Transverse colon (tissue), 4 donors: ENCODE results near the gene ZFAND2B. TPM values are rescaled to one million over a fixed set of nuclear protein-coding genes. Genes with fewer than 3 reads are reported as not detected.

Experiments used
- DNase-seq: peaks from one replicate; pipeline ENCODE4 v3.0.0-alpha.2; 2019
- H3K27ac ChIP-seq, 4 donors: fragments of 200-600 bp; sonication (generic); 2 replicates each; pipeline ENCODE4 v1.5.1; 2016 to 2018; ENCODE audit warnings: inconsistent platforms in 4 of 4
- H3K27me3 ChIP-seq: fragments of 200-600 bp; sonication (generic); 2 replicates; pipeline ENCODE4 v1.5.1; 2017; ENCODE audit warnings: inconsistent platforms
- H3K36me3 ChIP-seq, 4 donors: fragments of 200-600 bp; sonication (generic); 2 replicates each; pipeline ENCODE4 v1.5.1; 2017 to 2019; ENCODE audit warnings: inconsistent platforms in 4 of 4
- H3K4me1 ChIP-seq, 4 donors: fragments of 200-600 bp; sonication (generic); 2 replicates each; pipeline ENCODE4 v1.5.1; 2017 to 2020; ENCODE audit warnings: inconsistent platforms in 4 of 4
- H3K4me3 ChIP-seq, 4 donors: fragments of 200-600 bp; sonication (generic); 1 replicate in 1 of 4; 2 replicates in 3 of 4; pipeline versions ENCODE4 v1.5.1 to v1.6.1; 2017 to 2019; ENCODE audit warnings: inconsistent platforms in 4 of 4
- H3K9me3 ChIP-seq, 2 donors: fragments of 200-600 bp; sonication (generic); 2 replicates each; pipeline ENCODE4 v1.5.1; 2017 to 2019; ENCODE audit warnings: inconsistent platforms in 2 of 2
- CTCF ChIP-seq, 5 experiments: fragments of 200-600 bp in 3 of 5; fragments of 450-650 bp in 2 of 5; sonication (generic) in 3 of 5; IDR thresholded peaks; 1 replicate in 2 of 5; 2 replicates in 3 of 5; pipeline ENCODE4 v1.5.1; 2016 to 2017; ENCODE audit warnings: antibody characterized with exemption in 5 of 5, inconsistent platforms in 3 of 5, mild to moderate bottlenecking in 2 of 5, moderate library complexity in 1 of 5
- EP300 ChIP-seq: sonication (generic); formaldehyde crosslinking; IDR thresholded peaks from one replicate; pipeline ENCODE4 v1.6.1; 2017; ENCODE audit warnings: antibody characterized with exemption, low read depth
- POLR2A ChIP-seq: fragments of 450-650 bp; IDR thresholded peaks from one replicate; pipeline ENCODE4 v1.6.1; 2016; ENCODE audit warnings: antibody characterized with exemption, mild to moderate bottlenecking, moderate library complexity
- POLR2AphosphoS5 ChIP-seq, 3 donors: sonication (generic); formaldehyde crosslinking; IDR thresholded peaks; one replicate each; pipeline ENCODE4 v1.6.1; 2016; ENCODE audit warnings: antibody characterized with exemption in 3 of 3
- WGBS, 2 donors: methylation state at CpG; one replicate each; pipeline ENCODE4 v1.1.5; 2018; ENCODE audit warnings: low coverage in 1 of 2; 5-methylcytosine and 5-hydroxymethylcytosine counted together
- in situ Hi-C, 4 donors: fragments of 200-750 bp; cut with MboI; loops; one replicate each; pipeline versions ENCODE4 v1.15.0 to v1.15.1; 2017; ENCODE audit warnings: low sequenced_read_pairs in 3 of 4, low pct_ligation_motif_present in 1 of 4, low pct_unique_long_range_greater_than_20kb in 1 of 4
- intact Hi-C: fragments of 100-400 bp; cut with DNase I; formaldehyde crosslinking; loops from one replicate; pipeline ENCODE4 v1.15.1; 2023; ENCODE audit warnings: low total_unique reads
- total RNA-seq, 4 donors: library from RNA; depleted of rRNA; stranded (reverse); fragments of >200 nt; gene quantifications; one replicate each; pipeline ENCODE4 v1.1.0, GENCODE V29; 2016

Gene ZFAND2B
- total RNA-seq, 4 donors from 2014 or later: 90.2 to 156 (median 119) TPM

- H3K27me3 ChIP-seq: no peaks in the 10 kb centered on the region
- H3K9me3 ChIP-seq: no peaks in the 10 kb centered on the region
- H3K4me3 ChIP-seq: no peak overlapping the region
- peaks cover 0 to 4% (median 0%) of the 10 kb centered on the region in 4 donors for H3K36me3 ChIP-seq
- no peak for TF ChIP-seq POLR2A
- no peak overlapping the region for H3K27ac ChIP-seq
- no peak for DNase-seq
- in situ Hi-C loops: loop anchor here in 1 of 4 donors (10.0 kb wide), 1 partner anchor 49 kb away; the partner anchor contains the start of gene NHEJ1
- WGBS, 2 donors: 96% methylated on average over 15 of the region's 15 CpGs; no CpG with 5 or more reads in 1 of the 2 donors
- peaks cover 12 to 27% (median 22%) of the 10 kb centered on the region in 4 donors for H3K4me1 ChIP-seq
- intact Hi-C loops: no loop called here
Observed at GRCh38 chr2:219214141-219214540, 7.6 kb downstream of the ZFAND2B start.

- H3K36me3 ChIP-seq: peaks cover 0 to 4% (median 0%) of the 10 kb centered on the region in 4 donors
- intact Hi-C loops: no loop called here
- 95% methylated on average over 6 of the region's 6 CpGs; no CpG with 5 or more reads in 1 of the 2 donors for WGBS, 2 donors
- DNase-seq: no peak
- peaks cover 19 to 33% (median 28%) of the 10 kb centered on the region in 4 donors for H3K4me1 ChIP-seq
- no peaks in the 10 kb centered on the region for H3K9me3 ChIP-seq
- no peaks in the 10 kb centered on the region for H3K27me3 ChIP-seq
- in situ Hi-C loops: loop anchor here in 1 of 4 donors (10.0 kb wide), 1 partner anchor 50 kb away; the partner anchor contains the start of gene NHEJ1
- H3K4me3 ChIP-seq: no peak overlapping the region
- H3K27ac ChIP-seq: no peak overlapping the region
- TF ChIP-seq EP300 (no peak), POLR2A (no peak), POLR2AphosphoS5 (IDR thresholded peaks at IDR 0.05) (no peak), CTCF (IDR thresholded peaks at IDR 0.05) (no peak)
Observed at GRCh38 chr2:219214786-219215185, 8.2 kb downstream of the ZFAND2B start.

GRCh38 chr2:219215871-219216534, 9.4 kb downstream of the ZFAND2B start:
- Histone ChIP-seq H3K27me3 (no peaks in the 10 kb centered on the region), H3K4me3 (no peak overlapping the region), H3K27ac (no peak overlapping the region), H3K36me3 (peaks cover 0 to 13% (median 3%) of the 10 kb centered on the region in 4 donors), H3K9me3 (no peaks in the 10 kb centered on the region), H3K4me1 (peaks cover 19 to 37% (median 30%) of the 10 kb centered on the region in 4 donors)
- in situ Hi-C loops (loop anchor here in 1 of 4 donors (10.0 kb wide), 1 partner anchor 51 kb away; the partner anchor contains the start of gene NHEJ1), intact Hi-C loops (no loop called here)
- TF ChIP-seq EP300 (no peak), POLR2AphosphoS5 (IDR thresholded peaks at IDR 0.05) (no peak), CTCF (IDR thresholded peaks at IDR 0.05) (no peak), POLR2A (no peak)
- DNase-seq: no peak
- WGBS, 2 donors: 93% methylated on average over 27 of the region's 27 CpGs; no CpG with 5 or more reads in 1 of the 2 donors

GRCh38 chr2:219216535-219216915, 9.9 kb downstream of the ZFAND2B start:
- H3K27me3 ChIP-seq: no peaks in the 10 kb centered on the region
- in situ Hi-C loops: loop anchor here in 1 of 4 donors (10.0 kb wide), 1 partner anchor 52 kb away; the partner anchor contains the start of gene NHEJ1
- intact Hi-C loops: no loop called here
- peak overlapping the region in 3 of 4 donors; percentile 90 to 96 (median 94) for H3K27ac ChIP-seq
- DNase-seq: no peak
- no peak overlapping the region for H3K4me3 ChIP-seq
- peaks cover 19 to 37% (median 30%) of the 10 kb centered on the region in 4 donors for H3K4me1 ChIP-seq
- peaks cover 0 to 18% (median 4%) of the 10 kb centered on the region in 4 donors for H3K36me3 ChIP-seq
- 88 to 100% methylated on average over 1 to 6 of the region's 6 CpGs for WGBS, 2 donors
- H3K9me3 ChIP-seq: no peaks in the 10 kb centered on the region
- no peak for TF ChIP-seq POLR2A
- TF ChIP-seq EP300: no peak
- no peak for TF ChIP-seq CTCF (IDR thresholded peaks at IDR 0.05)
- no peak for TF ChIP-seq POLR2AphosphoS5 (IDR thresholded peaks at IDR 0.05)
